Esophagus muscularis mucosa (tissue), 4 donors: Measurements from ENCODE around the gene TBC1D8. TPM values are rescaled to one million over a fixed set of nuclear protein-coding genes. Genes with fewer than 3 reads are reported as not detected.

ENCODE experiments used
- DNase-seq: peaks from one replicate; pipeline ENCODE4 v3.0.0-alpha.2; 2017; ENCODE audit errors: extremely low spot score
- H3K27ac ChIP-seq, 4 donors: fragments of 200-600 bp; sonication (generic); replicated peaks in 1 of 4; 1 replicate in 3 of 4; 2 replicates in 1 of 4; pipeline ENCODE4 v1.5.1; 2016 to 2019; ENCODE audit warnings: mild to moderate bottlenecking in 1 of 4
- H3K27me3 ChIP-seq, 4 donors: fragments of 200-600 bp; sonication (generic); one replicate each; pipeline versions ENCODE4 v1.5.1 to v1.6.0; 2016 to 2019
- H3K36me3 ChIP-seq, 4 donors: fragments of 200-600 bp; sonication (generic); one replicate each; pipeline ENCODE4 v1.5.1; 2016 to 2019
- H3K4me1 ChIP-seq, 4 donors: fragments of 200-600 bp; sonication (generic); one replicate each; pipeline ENCODE4 v1.5.1; 2016 to 2019
- H3K4me3 ChIP-seq, 4 donors: fragments of 200-600 bp; sonication (generic); 1 replicate in 2 of 4; 2 replicates in 2 of 4; pipeline ENCODE4 v1.5.1; 2016 to 2019; ENCODE audit warnings: mild to moderate bottlenecking in 4 of 4, moderate library complexity in 1 of 4
- H3K9me3 ChIP-seq, 4 donors: fragments of 200-600 bp; sonication (generic); 1 replicate in 3 of 4; 2 replicates in 1 of 4; pipeline ENCODE4 v1.5.1; 2016 to 2019
- CTCF ChIP-seq, 3 experiments: fragments of 200-600 bp in 2 of 3; fragments of 450-650 bp in 1 of 3; sonication (generic) in 2 of 3; IDR thresholded peaks; one replicate each; pipeline ENCODE4 v1.5.1; 2017 to 2019; ENCODE audit warnings: antibody characterized with exemption in 3 of 3, mild to moderate bottlenecking in 2 of 3, moderate library complexity in 1 of 3
- EP300 ChIP-seq: sonication (generic); formaldehyde crosslinking; IDR thresholded peaks from one replicate; pipeline ENCODE4 v1.6.1; 2017; ENCODE audit warnings: antibody characterized with exemption
- POLR2A ChIP-seq: fragments of 450-650 bp; IDR thresholded peaks from one replicate; pipeline ENCODE4 v1.6.1; 2017; ENCODE audit warnings: antibody characterized with exemption, moderate library complexity, mild to moderate bottlenecking, low read depth
- POLR2AphosphoS5 ChIP-seq, 2 donors: sonication (generic); formaldehyde crosslinking; IDR thresholded peaks; one replicate each; pipeline ENCODE4 v1.6.1; 2017; ENCODE audit warnings: antibody characterized with exemption in 2 of 2
- WGBS: methylation state at CpG from one replicate; pipeline ENCODE4 v1.1.5; 2018; 5-methylcytosine and 5-hydroxymethylcytosine counted together
- intact Hi-C: fragments of 100-400 bp; cut with DNase I; formaldehyde crosslinking; loops from one replicate; pipeline ENCODE4 v1.15.1; 2023
- total RNA-seq, 4 donors: library from RNA; depleted of rRNA; stranded (reverse); fragments of >200 nt; gene quantifications; one replicate each; pipeline versions ENCODE4 v1.1.0 to v1.2.1, GENCODE V29; 2016

TBC1D8 gene
- total RNA-seq, 4 donors from 2014 or later = 16.7 to 23.4 (median 20.4) TPM

DNA sequence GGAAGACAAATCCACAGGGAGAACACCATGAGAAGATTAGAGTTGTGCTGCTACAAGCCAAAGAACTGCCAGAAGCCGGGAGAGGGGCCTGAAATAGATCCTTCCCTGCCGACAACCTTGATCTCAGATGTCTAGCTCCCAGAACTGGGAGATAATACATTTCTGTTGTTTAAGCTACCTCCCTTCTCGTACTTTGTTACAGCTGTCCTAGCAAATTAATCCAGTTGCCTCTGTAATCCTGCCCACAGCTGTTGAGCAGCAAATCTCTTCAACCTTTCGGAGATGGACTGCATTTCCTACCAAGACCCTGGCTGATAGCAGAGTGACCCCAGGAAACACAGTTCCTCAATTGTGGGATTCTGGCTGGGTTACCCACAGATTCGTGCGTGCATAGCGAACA lies 2.6 kb upstream of the TBC1D8 start:
- no peaks in the 10 kb centered on the region for H3K9me3 ChIP-seq
- TF ChIP-seq CTCF (IDR thresholded peaks at IDR 0.05) = no peak
- no peak for TF ChIP-seq EP300
- TF ChIP-seq POLR2A = no peak
- no peak for TF ChIP-seq POLR2AphosphoS5 (IDR thresholded peaks at IDR 0.05)
- H3K36me3 ChIP-seq = no peaks in the 10 kb centered on the region
- H3K4me1 ChIP-seq = peaks cover 33 to 37% (median 34%) of the 10 kb centered on the region in 4 donors
- intact Hi-C loops = loop anchor here (2.0 to 5.0 kb wide), 3 partner anchors 41 to 141 kb away; no protein-coding TSS in a partner anchor
- no peak overlapping the region for H3K27ac ChIP-seq
- H3K27me3 ChIP-seq = no peaks in the 10 kb centered on the region
- 84% methylated on average over 7 of the region's 7 CpGs for WGBS
- no peak for DNase-seq
- H3K4me3 ChIP-seq = no peak overlapping the region

DNA sequence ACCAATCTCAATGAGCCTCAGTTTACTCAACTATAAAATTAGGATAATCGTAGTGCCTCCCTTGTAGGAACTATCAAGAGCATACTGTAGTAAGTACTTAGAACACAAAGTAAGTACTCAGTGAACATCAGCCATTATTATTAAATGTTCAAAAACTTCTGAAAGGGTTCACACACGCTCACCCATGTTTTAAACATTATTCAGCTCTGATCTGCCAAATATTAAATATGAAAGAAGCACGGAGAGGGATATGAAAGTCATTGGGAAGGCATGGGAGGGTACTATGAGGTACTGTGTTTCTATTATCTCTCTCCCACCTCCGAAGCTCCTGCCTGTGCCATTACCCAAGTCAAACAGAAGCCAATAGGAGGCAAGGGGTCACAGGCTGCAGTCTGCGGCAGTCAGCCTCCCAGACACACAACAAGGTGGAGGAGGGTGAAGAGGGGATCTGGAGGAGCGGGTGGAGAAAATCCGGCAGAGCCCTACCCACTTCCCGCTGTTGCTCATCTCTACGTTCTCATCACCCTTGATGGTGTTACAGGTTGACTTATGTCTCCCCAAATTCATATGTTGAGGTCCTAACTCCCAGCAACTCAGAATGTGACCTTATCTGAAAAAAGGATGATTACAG lies 2.0 kb upstream of the TBC1D8 start:
- DNase-seq = no peak
- Histone ChIP-seq H3K9me3 (no peaks in the 10 kb centered on the region), H3K4me1 (peaks cover 34 to 43% (median 37%) of the 10 kb centered on the region in 4 donors), H3K27me3 (no peaks in the 10 kb centered on the region), H3K4me3 (no peak overlapping the region), H3K27ac (no peak overlapping the region), H3K36me3 (no peaks in the 10 kb centered on the region)
- intact Hi-C loops = loop anchor here (2.0 to 5.0 kb wide), 3 partner anchors 41 to 140 kb away; no protein-coding TSS in a partner anchor
- no peak for TF ChIP-seq POLR2A
- TF ChIP-seq POLR2AphosphoS5 (IDR thresholded peaks at IDR 0.05) = no peak
- no peak for TF ChIP-seq CTCF (IDR thresholded peaks at IDR 0.05)
- TF ChIP-seq EP300 = no peak
- 76% methylated on average over 9 of the region's 9 CpGs for WGBS

DNA sequence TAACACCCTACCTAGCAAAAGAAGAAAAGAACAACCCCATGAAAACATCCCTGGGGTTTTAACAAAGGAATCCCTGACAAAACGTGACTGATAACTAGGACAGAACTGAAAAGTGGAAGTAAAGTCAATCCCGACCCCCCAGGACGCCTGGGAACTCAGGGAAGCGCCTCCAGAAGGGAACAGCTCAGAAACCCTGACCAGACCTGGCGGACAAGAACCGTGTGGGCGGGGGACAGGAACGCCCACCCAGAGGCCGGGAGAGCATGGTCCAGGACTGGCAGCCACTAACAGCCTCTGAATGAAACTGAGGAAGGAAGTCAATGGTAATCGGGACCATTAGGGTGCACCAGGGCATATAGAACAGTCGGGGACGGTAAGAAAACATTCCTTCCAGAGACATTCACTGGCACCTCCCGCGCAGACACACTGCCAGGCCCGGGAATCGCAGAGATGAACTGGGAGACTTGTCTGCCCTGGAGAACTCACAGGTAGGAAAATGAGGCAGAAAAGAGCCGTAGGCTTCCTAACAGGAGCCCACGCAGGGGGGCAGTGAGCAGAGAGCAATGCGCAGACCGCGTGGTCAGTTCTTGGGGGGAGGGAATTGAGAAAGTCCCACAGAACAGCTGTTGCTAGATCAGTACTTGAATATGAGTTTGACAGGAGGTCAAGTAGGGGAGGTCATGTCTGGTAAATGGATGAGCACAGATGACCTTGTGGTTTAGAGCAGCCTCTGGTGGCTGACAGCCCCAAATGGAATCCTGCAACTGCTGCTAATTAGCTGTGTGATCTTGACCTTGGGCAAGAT lies 1.3 kb upstream of the TBC1D8 start:
- intact Hi-C loops = loop anchor here (2.0 to 5.0 kb wide), 3 partner anchors 40 to 140 kb away; no protein-coding TSS in a partner anchor

DNA sequence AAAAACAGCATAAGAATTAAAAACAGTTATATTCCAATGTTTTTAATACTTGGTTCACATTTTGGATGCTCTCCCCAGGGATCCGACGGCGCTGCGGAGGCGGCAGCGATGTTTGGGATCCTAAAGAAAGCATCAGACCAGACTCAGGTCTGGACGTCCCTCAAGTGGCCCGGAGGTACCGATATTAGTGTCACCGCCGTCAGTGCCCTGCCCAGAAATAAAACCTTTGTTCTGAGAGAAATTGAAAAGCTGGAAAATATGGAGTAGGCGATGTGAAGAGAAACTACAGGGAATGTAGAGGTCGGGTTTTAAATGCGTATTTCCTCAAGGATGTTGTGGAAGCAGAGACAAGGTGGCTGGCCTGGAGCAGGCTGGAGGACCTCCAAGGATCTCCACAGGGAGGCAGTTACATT lies 683 bp upstream of the TBC1D8 start:
- Histone ChIP-seq H3K9me3 (no peaks in the 10 kb centered on the region), H3K4me1 (peaks cover 34 to 47% (median 41%) of the 10 kb centered on the region in 4 donors), H3K27me3 (no peaks in the 10 kb centered on the region), H3K4me3 (peak overlapping the region; percentile 80 to 86 (median 80)), H3K27ac (peak overlapping the region; percentile 82 to 86 (median 84)), H3K36me3 (no peaks in the 10 kb centered on the region)
- no peak for DNase-seq
- intact Hi-C loops = loop anchor here (2.0 to 5.0 kb wide), 3 partner anchors 40 to 139 kb away; no protein-coding TSS in a partner anchor
- 12% methylated on average over 14 of the region's 14 CpGs for WGBS
- TF ChIP-seq POLR2A (no peak), POLR2AphosphoS5 (IDR thresholded peaks at IDR 0.05) (no peak), EP300 (no peak), CTCF (IDR thresholded peaks at IDR 0.05) (no peak)

More for the DNA sequence above, 1.3 kb upstream of the TBC1D8 start:
- Histone ChIP-seq H3K27me3 (no peaks in the 10 kb centered on the region), H3K9me3 (no peaks in the 10 kb centered on the region), H3K4me1 (peaks cover 34 to 46% (median 41%) of the 10 kb centered on the region in 4 donors), H3K4me3 (peak overlapping the region; percentile 80 to 86 (median 80)), H3K36me3 (no peaks in the 10 kb centered on the region), H3K27ac (peak overlapping the region; percentile 82 to 86 (median 84))
- no peak for DNase-seq
- 22% methylated on average over 20 of the region's 21 CpGs for WGBS
- TF ChIP-seq EP300 (no peak), POLR2A (no peak), CTCF (IDR thresholded peaks at IDR 0.05) (peak; percentile 73 to 79 (median 75)), POLR2AphosphoS5 (IDR thresholded peaks at IDR 0.05) (peak in 1 of 2 donors; percentile 17)
